HepG2 (cell line): ENCODE results near the gene RPRML.

Experiments used
- BRD4 ChIP-seq: sonication (generic); formaldehyde crosslinking; IDR thresholded peaks from 2 replicates; pipeline ENCODE4 v1.4.0; 2020; ENCODE audit warnings: missing genetic modification reagents
- CHD4 ChIP-seq: fragments of 200-600 bp; sonication (generic); IDR thresholded peaks from 2 replicates; pipeline ENCODE4 v1.7.0; 2017; ENCODE audit warnings: mild to moderate bottlenecking, low read length, borderline replicate concordance
- SMARCE1 ChIP-seq: fragments of 450-650 bp; IDR thresholded peaks from 2 replicates; pipeline ENCODE4 v1.6.1; 2017; ENCODE audit warnings: borderline replicate concordance
- ZNF773 ChIP-seq: sonication (generic); formaldehyde crosslinking; IDR thresholded peaks from 2 replicates; pipeline ENCODE4 v1.4.0; 2020; ENCODE audit warnings: missing genetic modification reagents, borderline replicate concordance
- TF ChIP-seq, protein P1 (sequence below): sonication (generic); formaldehyde crosslinking; IDR thresholded peaks from 2 replicates; pipeline ENCODE4 v1.5.0; 2020; ENCODE audit warnings: mild to moderate bottlenecking, missing genetic modification reagents, moderate library complexity
- TF ChIP-seq, protein P2 (sequence below), 2 experiments: sonication (generic) in 1 of 2; formaldehyde crosslinking in 1 of 2; IDR thresholded peaks; 2 replicates each; pipeline versions ENCODE4 v1.4.0 to v1.6.1; 2018 to 2020; ENCODE audit warnings: missing genetic modification reagents in 2 of 2, borderline replicate concordance in 1 of 2, low read depth in 1 of 2, mild to moderate bottlenecking in 1 of 2, missing biosample characterization in 1 of 2

DNA sequence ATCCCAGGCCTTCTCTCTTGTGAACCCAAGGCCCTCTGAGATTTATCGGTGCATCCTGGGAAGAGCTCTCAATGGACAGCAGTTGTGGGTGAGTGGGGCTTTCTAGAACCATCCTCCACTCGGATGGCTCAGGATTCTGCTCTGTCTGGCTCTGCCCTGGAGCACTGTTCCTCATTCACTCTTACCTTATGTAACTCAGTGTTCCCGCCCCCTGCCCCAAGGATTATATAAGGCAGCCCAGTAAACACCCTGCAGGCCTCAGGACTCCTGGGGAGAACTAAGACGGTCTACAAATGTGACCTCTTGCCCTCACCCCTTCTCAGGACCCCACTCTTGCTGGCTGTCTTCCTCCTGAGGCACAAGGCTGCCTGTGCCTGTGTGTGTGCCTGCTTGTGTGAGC lies 3.8 kb downstream of the RPRML start:
- TF ChIP-seq, protein P1, sequence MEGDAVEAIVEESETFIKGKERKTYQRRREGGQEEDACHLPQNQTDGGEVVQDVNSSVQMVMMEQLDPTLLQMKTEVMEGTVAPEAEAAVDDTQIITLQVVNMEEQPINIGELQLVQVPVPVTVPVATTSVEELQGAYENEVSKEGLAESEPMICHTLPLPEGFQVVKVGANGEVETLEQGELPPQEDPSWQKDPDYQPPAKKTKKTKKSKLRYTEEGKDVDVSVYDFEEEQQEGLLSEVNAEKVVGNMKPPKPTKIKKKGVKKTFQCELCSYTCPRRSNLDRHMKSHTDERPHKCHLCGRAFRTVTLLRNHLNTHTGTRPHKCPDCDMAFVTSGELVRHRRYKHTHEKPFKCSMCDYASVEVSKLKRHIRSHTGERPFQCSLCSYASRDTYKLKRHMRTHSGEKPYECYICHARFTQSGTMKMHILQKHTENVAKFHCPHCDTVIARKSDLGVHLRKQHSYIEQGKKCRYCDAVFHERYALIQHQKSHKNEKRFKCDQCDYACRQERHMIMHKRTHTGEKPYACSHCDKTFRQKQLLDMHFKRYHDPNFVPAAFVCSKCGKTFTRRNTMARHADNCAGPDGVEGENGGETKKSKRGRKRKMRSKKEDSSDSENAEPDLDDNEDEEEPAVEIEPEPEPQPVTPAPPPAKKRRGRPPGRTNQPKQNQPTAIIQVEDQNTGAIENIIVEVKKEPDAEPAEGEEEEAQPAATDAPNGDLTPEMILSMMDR: no peak
- TF ChIP-seq, protein P2, sequence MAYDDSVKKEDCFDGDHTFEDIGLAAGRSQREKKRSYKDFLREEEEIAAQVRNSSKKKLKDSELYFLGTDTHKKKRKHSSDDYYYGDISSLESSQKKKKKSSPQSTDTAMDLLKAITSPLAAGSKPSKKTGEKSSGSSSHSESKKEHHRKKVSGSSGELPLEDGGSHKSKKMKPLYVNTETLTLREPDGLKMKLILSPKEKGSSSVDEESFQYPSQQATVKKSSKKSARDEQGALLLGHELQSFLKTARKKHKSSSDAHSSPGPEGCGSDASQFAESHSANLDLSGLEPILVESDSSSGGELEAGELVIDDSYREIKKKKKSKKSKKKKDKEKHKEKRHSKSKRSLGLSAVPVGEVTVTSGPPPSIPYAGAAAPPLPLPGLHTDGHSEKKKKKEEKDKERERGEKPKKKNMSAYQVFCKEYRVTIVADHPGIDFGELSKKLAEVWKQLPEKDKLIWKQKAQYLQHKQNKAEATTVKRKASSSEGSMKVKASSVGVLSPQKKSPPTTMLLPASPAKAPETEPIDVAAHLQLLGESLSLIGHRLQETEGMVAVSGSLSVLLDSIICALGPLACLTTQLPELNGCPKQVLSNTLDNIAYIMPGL (CRISPR knock-in tag; IDR thresholded peaks at IDR 0.05; ENCODE audit: borderline replicate concordance in 1 of 2, low read depth in 1 of 2): no peak
- TF ChIP-seq BRD4 (CRISPR knock-in tag) (no peak), CHD4 (no peak), SMARCE1 (no peak), ZNF773 (CRISPR knock-in tag) (no peak)
